GM12878 (cell line): ENCODE measurements around the gene WNT9A. TPM values are rescaled to one million over a fixed set of nuclear protein-coding genes. Genes with fewer than 3 reads are reported as not detected.

Experiments
- ATAC-seq: fragments of 200-7000 bp; cut with Tn5 transposase; 3 replicates; pipeline ENCODE4 v1.9.1; 2020; ENCODE audit warnings: mild to moderate bottlenecking, moderate library complexity
- BruUV-seq: library from RNA; stranded (reverse); fragments of 400-500 nt; replicated peaks from 2 replicates; lab custom pipeline; 2021; lab: Mats Ljungman, UMichigan
- CTCF ChIA-PET: fragments of 300-600 bp; sonication (Branson Sonifier 250); formaldehyde crosslinking; extraction: SDS; loops from one replicate; lab custom pipeline; 2021; ENCODE audit warnings: inconsistent platforms; lab: Yijun Ruan, JAX
- POLR2A ChIA-PET: fragments of 350-600 bp; formaldehyde crosslinking; extraction: SDS; loops from one replicate; lab custom pipeline; 2021; ENCODE audit warnings: inconsistent platforms; lab: Charles Lee
- RAD21 ChIA-PET: fragments of 300-600 bp; sonication (Branson Sonifier 250); formaldehyde crosslinking; loops from one replicate; lab custom pipeline; 2023; ENCODE audit warnings: antibody characterized with exemption; ENCODE audit not compliant: unreplicated experiment; lab: Charles Lee
- SMC1A ChIA-PET: fragments of 300-600 bp; sonication (Branson Sonifier 250); formaldehyde crosslinking; loops from one replicate; lab custom pipeline; 2023; ENCODE audit not compliant: unreplicated experiment, uncharacterized antibody; lab: Charles Lee
- DNase-seq: peaks from one replicate; pipeline ENCODE4 v3.0.0-alpha.2; 2011; ENCODE audit warnings: low read depth, low spot score
- FAIRE-seq: peaks from 3 replicates; lab custom pipeline; 2011; peaks lifted over from hg19 to GRCh38; lab: Jason Lieb, UNC
- H2AFZ ChIP-seq: 2 replicates; pipeline ENCODE4 v1.6.0; 2011; ENCODE audit warnings: low read depth, low read length, control low read depth; ENCODE audit not compliant: control insufficient read depth
- H3K27ac ChIP-seq: 2 replicates; pipeline ENCODE4 v1.5.1; 2011; ENCODE audit warnings: control low read depth; ENCODE audit not compliant: control insufficient read depth, insufficient read depth
- H3K27me3 ChIP-seq, 2 experiments: replicated peaks in 1 of 2; 2 replicates each; pipeline versions ENCODE4 v1.6.0 to v1.6.1; 2011; ENCODE audit warnings: low read length in 1 of 2; ENCODE audit not compliant: control insufficient read depth in 2 of 2, insufficient read depth in 2 of 2
- H3K36me3 ChIP-seq, 2 experiments: 2 replicates each; pipeline ENCODE4 v1.5.1; 2011; ENCODE audit warnings: low read length in 1 of 2; ENCODE audit not compliant: control insufficient read depth in 2 of 2, insufficient read depth in 2 of 2
- H3K4me1 ChIP-seq: 2 replicates; pipeline ENCODE4 v1.6.1; 2011; ENCODE audit warnings: mild to moderate bottlenecking, low read length, moderate library complexity, mixed read lengths; ENCODE audit not compliant: control insufficient read depth, insufficient read depth
- H3K4me2 ChIP-seq: 2 replicates; pipeline ENCODE4 v1.6.0; 2011; ENCODE audit warnings: control low read depth; ENCODE audit not compliant: control insufficient read depth, insufficient read depth
- H3K4me3 ChIP-seq: fragments of 200-600 bp; sonication (generic); 2 replicates; pipeline ENCODE4 v1.5.1; 2016
- H3K79me2 ChIP-seq: 2 replicates; pipeline ENCODE4 v1.6.0; 2011; ENCODE audit warnings: low read length; ENCODE audit not compliant: control insufficient read depth, insufficient read depth
- H3K9ac ChIP-seq: 2 replicates; pipeline ENCODE4 v1.8.0; 2011; ENCODE audit warnings: low read length, control low read depth, mixed read lengths; ENCODE audit not compliant: control insufficient read depth, insufficient read depth
- H3K9me3 ChIP-seq: replicated peaks from 3 replicates; pipeline ENCODE4 v1.5.1; 2011; ENCODE audit warnings: mild to moderate bottlenecking, low read length; ENCODE audit not compliant: control insufficient read depth, insufficient read depth
- H4K20me1 ChIP-seq: 2 replicates; pipeline ENCODE4 v1.6.0; 2011; ENCODE audit not compliant: control insufficient read depth, insufficient read depth
- CEBPZ ChIP-seq: fragments of 150-350 bp; IDR thresholded peaks from 2 replicates; pipeline ENCODE4 v1.6.1; 2016; ENCODE audit warnings: low read depth, low read length
- CHD4 ChIP-seq: fragments of 200-600 bp; sonication (generic); IDR thresholded peaks from 2 replicates; pipeline ENCODE4 v1.6.1; 2016; ENCODE audit warnings: mild to moderate bottlenecking
- DPF2 ChIP-seq: fragments of 450-650 bp; IDR thresholded peaks from 2 replicates; pipeline ENCODE4 v1.6.1; 2017; ENCODE audit warnings: mild to moderate bottlenecking
- E4F1 ChIP-seq: fragments of 450-650 bp; IDR thresholded peaks from 2 replicates; pipeline ENCODE4 v1.6.1; 2018; ENCODE audit warnings: borderline replicate concordance, mild to moderate bottlenecking; ENCODE audit not compliant: partially characterized antibody
- ESRRA ChIP-seq: IDR thresholded peaks from 2 replicates; pipeline ENCODE4 v1.6.1; 2012; ENCODE audit warnings: mild to moderate bottlenecking, low read length, improper control_type of control experiment
- HDAC2 ChIP-seq: fragments of 200-600 bp; sonication (generic); IDR thresholded peaks from 2 replicates; pipeline ENCODE4 v1.6.1; 2017
- MEF2B ChIP-seq: fragments of 450-650 bp; IDR thresholded peaks from 2 replicates; pipeline ENCODE4 v1.6.1; 2018; ENCODE audit warnings: mild to moderate bottlenecking, moderate library complexity; ENCODE audit not compliant: partially characterized antibody, poor library complexity, severe bottlenecking
- PAX8 ChIP-seq: fragments of 450-650 bp; IDR thresholded peaks from 2 replicates; pipeline ENCODE4 v1.6.1; 2017; ENCODE audit warnings: mild to moderate bottlenecking, moderate library complexity
- PML ChIP-seq: IDR thresholded peaks from 2 replicates; pipeline ENCODE4 v1.6.1; 2012; ENCODE audit warnings: low read length, inconsistent platforms
- RBBP5 ChIP-seq: fragments of 200-600 bp; sonication (generic); conservative IDR thresholded peaks from 2 replicates; pipeline ENCODE4 v1.6.1; 2016
- RELB ChIP-seq: fragments of 450-650 bp; IDR thresholded peaks from 2 replicates; pipeline ENCODE4 v1.6.1; 2017; ENCODE audit warnings: low read depth, mild to moderate bottlenecking, moderate library complexity
- SKIL ChIP-seq: fragments of 450-650 bp; IDR thresholded peaks from 2 replicates; pipeline ENCODE4 v1.6.1; 2017; ENCODE audit warnings: mild to moderate bottlenecking, low read depth, inconsistent platforms; ENCODE audit not compliant: poor library complexity, severe bottlenecking
- SMAD1 ChIP-seq: fragments of 450-650 bp; IDR thresholded peaks from 2 replicates; pipeline ENCODE4 v1.6.1; 2018; ENCODE audit warnings: mild to moderate bottlenecking, low read depth; ENCODE audit not compliant: partially characterized antibody
- SREBF1 ChIP-seq: IDR thresholded peaks from 2 replicates; pipeline ENCODE4 v1.6.1; 2012; ENCODE audit warnings: mild to moderate bottlenecking, low read length
- SRF ChIP-seq, 2 experiments: IDR thresholded peaks; 2 replicates each; pipeline ENCODE4 v1.6.1; 2011; ENCODE audit warnings: low read depth in 2 of 2, low read length in 2 of 2, mild to moderate bottlenecking in 1 of 2, moderate library complexity in 1 of 2
- SUPT20H ChIP-seq: IDR thresholded peaks from 2 replicates; pipeline ENCODE4 v1.6.1; 2011; ENCODE audit warnings: low read depth, mild to moderate bottlenecking, low read length, moderate library complexity, borderline replicate concordance; ENCODE audit not compliant: control insufficient read depth
- ZNF384 ChIP-seq: IDR thresholded peaks from 2 replicates; pipeline ENCODE4 v1.6.1; 2012; ENCODE audit warnings: low read depth, mild to moderate bottlenecking, low read length, improper control_type of control experiment, borderline replicate concordance
- in situ Hi-C: fragments of 300-500 bp; cut with MboI; formaldehyde crosslinking; loops from 9 replicates; pipeline ENCODE4 v1.14.3; 2018; ENCODE audit warnings: mixed read lengths
- intact Hi-C: fragments of 100-400 bp; cut with micrococcal nuclease; formaldehyde crosslinking; loops from one replicate; pipeline ENCODE4 v1.14.2; 2022; ENCODE audit not compliant: unreplicated experiment
- polyA plus RNA-seq, 11 experiments: library from polyadenylated mRNA; depleted of rRNA in 4 of 11; unstranded in 6 of 11; stranded (reverse) in 5 of 11; fragments of >200 nt; fragmentation: Nextera tagmentation in 4 of 11; fragmentation: Illumina TruSeq in 1 of 11; extraction: Ambion mirVana in 4 of 11; extraction: Trizol in 1 of 11; gene quantifications; 1 replicate in 1 of 11; 2 replicates in 10 of 11; pipeline versions ENCODE4 v1.2.1 to v1.2.3, GENCODE V29; 2011 to 2016; ENCODE audit warnings: inconsistent platforms in 2 of 11, missing spikeins in 2 of 11, low read depth in 1 of 11
- total RNA-seq, 4 experiments: library from RNA; depleted of rRNA in 3 of 4; stranded (reverse); fragments of >200 nt in 3 of 4; fragmentation: Illumina TruSeq in 1 of 4; extraction: Trizol in 1 of 4; gene quantifications; 2 replicates each; pipeline versions ENCODE4 v1.2.1 to v1.2.3, GENCODE V29; 2013 to 2021

Gene WNT9A
- total and polyA plus RNA-seq, 10 of the 15 experiments (the other 5 are each of a cell fraction or from before 2014, with no cell fraction given), result not detected

- in situ Hi-C loops, result no loop called here
- BruUV-seq, result no TSS peak
- TF ChIP-seq E4F1 (no peak), MEF2B (no peak), SMAD1 (no peak), SKIL (no peak), DPF2 (no peak), ZNF384 (no peak), SUPT20H (no peak), RBBP5 (no peak), ESRRA (no peak), RELB (no peak), HDAC2 (no peak), SREBF1 (no peak), CHD4 (no peak), SRF (IDR thresholded peaks at IDR 0.05; ENCODE audit: low read depth in 2 of 2, low read length in 2 of 2) (no peak), CEBPZ (no peak), PAX8 (no peak), PML (no peak)
Observed at GRCh38 chr1:227955808-227956207, 8.1 kb upstream of the WNT9A start.

More at GRCh38 chr1:227955808-227956207, 8.1 kb upstream of the WNT9A start:
- H3K4me2 ChIP-seq, result no peak overlapping the region
- ChIA-PET POLR2A (no interaction called here), SMC1A (no interaction called here), RAD21 (no interaction called here), CTCF (interaction anchor here (0.7 kb wide), 1 partner anchor 259 kb away, joined by 3 read pairs; no protein-coding TSS in a partner anchor)
- no peak for DNase-seq
- H3K9ac ChIP-seq, result no peak overlapping the region
- H3K4me1 ChIP-seq, result no peaks in the 10 kb centered on the region
- peaks cover 0 to 3% of the 10 kb centered on the region in 2 experiments; a peak in 1 of 4 replicates for H3K27me3 ChIP-seq
- no peak overlapping the region for H3K4me3 ChIP-seq
- no peaks in the 10 kb centered on the region for H3K36me3 ChIP-seq
- no peak for FAIRE-seq
- ATAC-seq, result no peak
- intact Hi-C loops, result loop anchor here (2.0 kb wide), 1 partner anchor 475 kb away; no protein-coding TSS in a partner anchor
- H3K27ac ChIP-seq, result no peak overlapping the region
- no peak overlapping the region for H2AFZ ChIP-seq
- no peaks in the 10 kb centered on the region for H4K20me1 ChIP-seq
- no peaks in the 10 kb centered on the region for H3K9me3 ChIP-seq
- H3K79me2 ChIP-seq, result no peaks in the 10 kb centered on the region
